ENCODE results near the gene NUDT17.

GRCh38 chr1:145805057-145805456 lies 40.4 kb upstream of the NUDT17 start:
- TF ChIP-seq CTCF (IDR thresholded peaks at IDR 0.05) (no peak), POLR2A (IDR thresholded peaks at IDR 0.05) (no peak)

Measured in esophagus squamous epithelium (tissue), 4 donors.